ENCODE measurements around the gene ORM1. TPM values are rescaled to one million over a fixed set of nuclear protein-coding genes. Genes with fewer than 3 reads are reported as not detected.

Gene ORM1
- total RNA-seq, 2 experiments from 2014 or later = not detected

DNA sequence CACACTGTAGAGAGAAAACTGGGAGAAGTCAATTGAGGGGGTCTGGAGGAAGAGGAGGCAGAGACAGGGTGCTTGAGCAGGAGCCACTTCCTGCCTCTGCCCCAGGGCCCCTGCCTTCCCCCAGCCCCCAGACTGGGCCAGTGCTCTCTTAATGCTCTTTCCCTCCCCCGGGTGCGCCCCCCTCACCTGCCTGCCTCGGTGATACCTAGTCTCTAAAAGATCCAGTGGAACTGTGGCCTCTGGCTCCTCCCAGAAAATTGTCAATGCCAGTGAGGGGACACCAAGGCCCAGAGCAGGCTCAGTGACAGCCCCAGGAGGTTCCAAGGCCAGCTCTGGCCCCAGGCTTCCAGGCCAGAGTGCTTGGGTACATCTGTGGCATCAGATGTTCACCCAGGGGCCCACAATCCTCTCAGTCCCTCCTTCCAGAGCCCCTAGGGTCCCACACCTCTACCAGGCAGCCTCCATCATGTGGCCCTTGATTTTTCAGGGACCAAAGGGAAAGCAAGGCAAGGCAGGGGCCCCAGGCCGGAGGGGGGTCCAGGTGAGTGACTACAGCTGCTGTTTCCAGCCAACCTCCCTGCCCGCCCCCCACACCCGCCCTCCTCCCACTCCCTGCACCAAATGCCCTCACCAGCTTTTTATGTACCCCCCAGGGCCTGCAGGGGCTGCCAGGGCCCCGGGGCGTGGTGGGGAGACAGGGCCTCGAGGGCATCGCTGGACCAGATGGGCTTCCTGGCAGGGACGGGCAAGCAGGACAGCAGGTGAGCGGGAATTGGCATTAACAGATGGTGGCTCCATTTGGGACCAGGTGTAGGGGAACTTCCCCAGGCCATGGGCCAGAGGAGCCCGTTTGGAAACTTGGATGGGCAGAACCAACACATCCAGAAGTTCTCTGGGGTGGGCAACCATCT lies 33.1 kb upstream of the ORM1 start:
- Mint-ChIP-seq H3K27me3 (ENCODE audit: low read depth) (peaks cover 2% of the 10 kb centered on the region), H3K4me3 (no peak overlapping the region), H3K36me3 (ENCODE audit: low read depth) (no peaks in the 10 kb centered on the region), H3K27ac (no peak overlapping the region), H3K9me3 (ENCODE audit: insufficient read depth) (no peaks in the 10 kb centered on the region), H3K4me1 (ENCODE audit: low read depth) (no peaks in the 10 kb centered on the region)
- POLR2A ChIA-PET = no interaction called here
- ATAC-seq = peak; percentile 15
- CTCF ChIA-PET = interaction anchor here (1.0 to 4.5 kb wide), 16 partner anchors 8 to 218 kb away, joined by 3 to 65 read pairs (median 6); partner anchors contain the start of genes COL27A1 and KIF12
- no peak for DNase-seq

DNA sequence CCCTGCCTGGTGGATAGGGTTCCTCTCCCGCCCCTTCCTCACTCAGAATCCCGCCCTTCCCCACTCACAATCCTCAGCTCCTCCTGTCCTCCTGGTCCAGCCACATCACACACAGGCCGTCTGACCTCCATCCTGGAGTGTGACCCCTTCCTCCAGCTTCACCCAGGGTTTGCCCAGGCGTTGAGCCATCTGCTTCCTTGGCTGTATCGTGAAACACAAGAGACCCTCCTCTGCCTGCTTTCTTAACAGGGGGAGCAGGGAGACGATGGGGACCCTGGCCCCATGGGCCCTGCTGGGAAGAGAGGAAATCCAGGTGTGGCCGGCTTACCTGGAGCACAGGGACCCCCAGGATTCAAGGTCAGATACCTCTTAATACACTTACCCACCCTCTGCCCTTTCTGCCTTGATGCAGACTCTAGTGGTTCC lies 32.3 kb upstream of the ORM1 start:
- ATAC-seq (peak; percentile 20), DNase-seq (no peak)

DNA sequence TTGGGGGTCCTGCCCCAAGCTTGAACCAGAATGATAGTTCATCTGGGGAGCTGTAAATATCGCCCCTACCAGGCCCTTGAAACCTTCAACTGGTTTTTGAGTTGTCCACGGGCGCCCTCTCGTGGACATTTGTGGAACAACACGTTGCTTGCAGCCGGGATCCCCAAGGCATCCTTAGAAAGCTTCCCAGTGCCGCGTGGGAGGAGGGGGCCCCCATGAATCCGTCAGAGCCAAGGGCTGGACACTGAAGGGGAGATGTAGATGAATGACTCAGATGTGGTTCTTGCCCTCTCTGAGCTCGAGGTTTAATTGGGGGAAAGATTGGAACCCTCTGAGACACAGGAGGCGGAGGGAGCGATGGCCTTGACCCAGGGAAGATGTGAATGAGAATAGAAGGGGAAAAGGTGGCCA lies 31.8 kb upstream of the ORM1 start:
- no peak overlapping the region for H3K4me3 Mint-ChIP-seq
- H3K36me3 Mint-ChIP-seq (ENCODE audit: low read depth) = peaks cover 2% of the 10 kb centered on the region
- no peak overlapping the region for H3K27ac Mint-ChIP-seq
- ChIA-PET POLR2A (no interaction called here), CTCF (interaction anchor here (0.6 to 4.5 kb wide), 45 partner anchors 8 to 362 kb away, joined by 3 to 65 read pairs (median 4); partner anchors contain the start of genes AMBP, COL27A1 and KIF12)
- peaks cover 5% of the 10 kb centered on the region for H3K27me3 Mint-ChIP-seq (ENCODE audit: low read depth)
- no peaks in the 10 kb centered on the region for H3K4me1 Mint-ChIP-seq (ENCODE audit: low read depth)
- ATAC-seq (peak; percentile 71), DNase-seq (peak; percentile 78)
- no peaks in the 10 kb centered on the region for H3K9me3 Mint-ChIP-seq (ENCODE audit: insufficient read depth)

More for the DNA sequence above, 32.3 kb upstream of the ORM1 start:
- no peaks in the 10 kb centered on the region for H3K4me1 Mint-ChIP-seq (ENCODE audit: low read depth)
- ChIA-PET CTCF (interaction anchor here (0.6 to 4.5 kb wide), 44 partner anchors 9 to 363 kb away, joined by 3 to 65 read pairs (median 4); partner anchors contain the start of genes AMBP, COL27A1 and KIF12), POLR2A (no interaction called here)
- no peaks in the 10 kb centered on the region for H3K9me3 Mint-ChIP-seq (ENCODE audit: insufficient read depth)
- no peak overlapping the region for H3K27ac Mint-ChIP-seq
- H3K36me3 Mint-ChIP-seq (ENCODE audit: low read depth) = peaks cover 2% of the 10 kb centered on the region
- H3K27me3 Mint-ChIP-seq (ENCODE audit: low read depth) = peaks cover 2% of the 10 kb centered on the region
- H3K4me3 Mint-ChIP-seq = no peak overlapping the region

DNA sequence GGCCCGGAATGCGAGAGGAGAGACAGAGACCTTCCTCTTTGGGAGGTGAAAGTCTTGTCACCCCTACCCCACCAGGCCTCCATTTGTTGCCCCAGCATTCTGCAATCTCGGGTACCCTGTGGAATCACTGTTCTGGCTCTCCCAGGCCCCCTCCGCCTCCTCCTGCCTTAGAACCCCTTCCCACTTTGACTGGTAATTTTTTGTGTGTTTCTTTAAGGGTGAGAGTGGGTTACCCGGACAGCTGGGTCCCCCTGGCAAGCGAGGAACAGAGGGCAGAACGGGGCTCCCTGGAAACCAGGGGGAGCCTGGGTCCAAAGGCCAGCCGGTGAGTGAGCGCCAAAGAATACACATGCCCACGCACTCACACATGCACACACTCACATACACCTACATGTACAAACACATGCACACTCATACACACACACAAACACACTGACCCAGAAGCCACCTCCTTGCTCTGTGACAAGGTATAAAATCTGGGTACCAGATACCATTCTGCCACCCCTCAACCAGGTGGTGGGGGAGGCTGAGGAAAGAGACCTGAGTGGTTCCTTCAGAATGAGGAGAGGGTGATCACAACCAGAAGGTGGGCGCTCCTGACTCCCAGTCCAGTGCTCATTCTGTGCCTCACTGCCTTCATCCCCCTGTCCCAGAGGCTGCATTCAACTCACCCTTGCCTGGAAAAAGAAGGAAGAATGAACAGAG lies 30.9 kb upstream of the ORM1 start:
- no peak overlapping the region for H3K27ac Mint-ChIP-seq
- no peak overlapping the region for H3K4me3 Mint-ChIP-seq

DNA sequence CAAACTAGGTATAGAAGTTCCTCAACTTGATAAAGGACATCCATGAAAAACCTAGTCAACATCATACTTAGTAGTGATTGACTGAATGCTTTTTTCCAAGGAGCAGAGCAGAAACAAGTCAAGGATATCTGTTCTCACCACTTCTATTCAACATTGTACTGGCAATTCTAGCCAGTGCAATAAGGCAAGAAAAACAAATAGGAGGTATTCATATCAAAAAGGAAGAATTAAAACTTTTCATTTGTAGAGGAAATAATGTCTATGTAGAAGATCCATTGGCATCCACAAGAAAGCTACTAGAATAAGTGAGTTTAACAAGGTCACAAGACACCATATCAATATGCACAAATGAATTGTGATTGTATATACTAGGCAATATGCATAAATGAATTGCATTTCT lies 28.2 kb upstream of the ORM1 start:
- Mint-ChIP-seq H3K4me3 (no peak overlapping the region), H3K36me3 (ENCODE audit: low read depth) (peaks cover 2% of the 10 kb centered on the region), H3K27ac (no peak overlapping the region), H3K4me1 (ENCODE audit: low read depth) (no peaks in the 10 kb centered on the region), H3K9me3 (ENCODE audit: insufficient read depth) (no peaks in the 10 kb centered on the region), H3K27me3 (ENCODE audit: low read depth) (peaks cover 9% of the 10 kb centered on the region)
- CTCF ChIA-PET = interaction anchor here (3.0 to 3.8 kb wide), 2 partner anchors 187 to 212 kb away, joined by 15 to 19 read pairs; no protein-coding TSS in a partner anchor
- ATAC-seq (no peak), DNase-seq (no peak)
- POLR2A ChIA-PET = no interaction called here

More for the DNA sequence above, 30.9 kb upstream of the ORM1 start:
- CTCF ChIA-PET = interaction anchor here (0.7 to 4.5 kb wide), 18 partner anchors 12 to 214 kb away, joined by 3 to 65 read pairs (median 6); partner anchors contain the start of genes AMBP and COL27A1
- POLR2A ChIA-PET = no interaction called here
- no peaks in the 10 kb centered on the region for H3K9me3 Mint-ChIP-seq (ENCODE audit: insufficient read depth)
- DNase-seq (no peak), ATAC-seq (no peak)
- H3K27me3 Mint-ChIP-seq (ENCODE audit: low read depth) = peaks cover 7% of the 10 kb centered on the region
- no peaks in the 10 kb centered on the region for H3K4me1 Mint-ChIP-seq (ENCODE audit: low read depth)
- peaks cover 2% of the 10 kb centered on the region for H3K36me3 Mint-ChIP-seq (ENCODE audit: low read depth)

DNA sequence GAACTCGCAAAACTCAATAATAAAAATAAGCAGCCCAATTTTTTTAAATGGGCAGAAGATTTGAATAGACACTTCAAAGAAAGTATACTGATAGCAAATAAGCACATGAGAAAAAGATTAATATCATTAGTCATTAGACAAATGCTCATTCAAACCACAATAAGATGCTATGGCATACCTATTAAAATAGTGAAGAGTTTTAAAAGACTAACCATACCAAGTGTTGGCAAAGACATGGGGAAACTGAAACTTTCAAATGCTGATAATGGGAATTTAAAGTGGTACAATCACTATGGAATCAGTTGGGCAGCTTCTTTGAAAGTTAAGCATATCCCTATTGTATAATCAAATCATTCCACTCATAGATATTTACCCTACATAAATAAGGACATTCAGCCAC lies 26.6 kb upstream of the ORM1 start:
- CTCF ChIA-PET = interaction anchor here (3.0 kb wide), 1 partner anchor 214 kb away, joined by 15 read pairs; no protein-coding TSS in a partner anchor
- POLR2A ChIA-PET = no interaction called here
- Mint-ChIP-seq H3K27ac (no peak overlapping the region), H3K4me3 (no peak overlapping the region), H3K27me3 (ENCODE audit: low read depth) (peaks cover 9% of the 10 kb centered on the region), H3K4me1 (ENCODE audit: low read depth) (no peaks in the 10 kb centered on the region), H3K9me3 (ENCODE audit: insufficient read depth) (no peaks in the 10 kb centered on the region), H3K36me3 (ENCODE audit: low read depth) (peaks cover 2% of the 10 kb centered on the region)
- DNase-seq (no peak), ATAC-seq (no peak)

DNA sequence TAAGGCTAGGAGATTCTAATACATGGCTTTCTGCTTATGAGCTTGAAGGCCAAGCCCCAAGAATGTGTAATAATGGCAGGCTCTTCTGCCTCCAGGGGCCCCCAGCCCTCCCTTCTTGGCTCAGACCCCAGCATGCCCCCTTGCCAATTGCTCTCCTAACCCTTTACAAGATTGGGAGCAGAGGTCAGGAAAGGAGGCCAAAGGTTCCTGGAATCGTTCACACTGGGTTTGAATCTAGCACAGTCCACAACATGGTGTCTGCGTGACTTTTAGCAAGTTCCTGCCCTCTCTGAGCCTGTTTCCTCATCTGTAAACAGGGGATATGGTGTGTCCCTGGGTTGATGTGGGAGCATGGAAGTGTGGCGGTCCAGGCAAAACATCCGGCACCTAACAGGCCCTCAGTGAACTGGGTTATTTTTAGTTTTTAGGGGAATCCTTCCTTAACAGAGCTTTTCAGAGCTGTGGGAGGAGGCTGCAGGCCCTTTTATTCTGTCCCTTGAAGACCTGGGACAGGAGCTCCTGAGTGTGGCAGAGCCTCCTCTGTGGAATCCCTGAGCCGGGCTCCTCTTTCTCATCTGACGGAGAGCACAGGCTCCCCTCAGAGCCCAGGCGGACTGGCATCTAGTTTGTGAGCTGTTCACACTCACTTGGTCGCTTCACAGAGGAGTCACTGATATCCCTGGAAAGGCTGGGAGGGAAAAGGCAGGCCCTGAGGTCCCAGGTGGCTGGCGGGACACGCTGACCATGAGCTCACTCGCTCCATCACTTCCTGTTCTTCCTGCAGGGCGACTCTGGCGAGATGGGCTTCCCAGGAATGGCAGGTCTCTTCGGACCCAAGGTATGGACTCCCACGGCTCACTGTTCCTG lies 23.4 kb upstream of the ORM1 start:
- DNase-seq (no peak), ATAC-seq (no peak)
- Mint-ChIP-seq H3K4me3 (no peak overlapping the region), H3K36me3 (ENCODE audit: low read depth) (peaks cover 2% of the 10 kb centered on the region), H3K27ac (no peak overlapping the region), H3K4me1 (ENCODE audit: low read depth) (no peaks in the 10 kb centered on the region), H3K9me3 (ENCODE audit: insufficient read depth) (no peaks in the 10 kb centered on the region), H3K27me3 (ENCODE audit: low read depth) (peaks cover 7% of the 10 kb centered on the region)
- POLR2A ChIA-PET = no interaction called here
- CTCF ChIA-PET = interaction anchor here (1.0 to 1.5 kb wide), 2 partner anchors 9 to 191 kb away, joined by 3 to 6 read pairs; no protein-coding TSS in a partner anchor

DNA sequence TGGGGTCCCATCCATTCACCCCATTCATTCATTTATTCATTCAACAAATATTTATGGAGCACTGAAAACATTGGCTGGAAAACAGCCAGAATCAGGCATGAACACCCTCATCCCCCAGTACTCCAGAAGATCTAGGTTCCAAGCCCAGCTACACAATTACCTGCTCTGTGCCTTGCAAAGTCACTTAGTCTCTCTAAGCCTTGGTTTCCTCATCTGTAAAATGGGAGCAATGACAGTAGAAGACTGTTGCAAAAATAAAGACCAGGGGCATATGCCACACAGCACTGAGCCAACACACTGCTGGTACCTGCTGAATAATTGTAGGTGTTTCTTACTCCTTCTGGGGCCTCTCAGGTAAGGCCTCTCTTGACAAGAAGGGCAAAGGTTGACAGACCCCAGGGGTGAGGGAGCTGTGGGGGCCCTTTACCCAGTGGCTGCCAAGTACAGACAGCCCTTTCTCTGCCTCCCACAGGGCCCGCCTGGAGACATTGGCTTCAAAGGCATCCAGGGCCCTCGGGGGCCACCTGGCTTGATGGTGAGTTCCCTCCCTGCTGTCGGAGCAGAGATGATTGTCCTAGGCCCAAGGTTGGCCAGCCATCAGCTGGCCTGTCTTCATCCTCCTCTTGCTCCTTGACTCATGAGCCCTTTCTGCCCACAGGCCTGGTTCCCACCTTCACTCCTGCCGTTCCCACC lies 22.6 kb upstream of the ORM1 start:
- ATAC-seq = no peak
- H3K9me3 Mint-ChIP-seq (ENCODE audit: insufficient read depth) = no peaks in the 10 kb centered on the region
- DNase-seq = no peak
- H3K27me3 Mint-ChIP-seq (ENCODE audit: low read depth) = peaks cover 7% of the 10 kb centered on the region
- H3K36me3 Mint-ChIP-seq (ENCODE audit: low read depth) = peaks cover 1% of the 10 kb centered on the region
- ChIA-PET POLR2A (no interaction called here), CTCF (interaction anchor here (0.9 to 1.5 kb wide), 2 partner anchors 9 to 10 kb away, joined by 4 to 6 read pairs; no protein-coding TSS in a partner anchor)
- H3K4me1 Mint-ChIP-seq (ENCODE audit: low read depth) = no peaks in the 10 kb centered on the region
- H3K4me3 Mint-ChIP-seq = no peak overlapping the region
- H3K27ac Mint-ChIP-seq = no peak overlapping the region

DNA sequence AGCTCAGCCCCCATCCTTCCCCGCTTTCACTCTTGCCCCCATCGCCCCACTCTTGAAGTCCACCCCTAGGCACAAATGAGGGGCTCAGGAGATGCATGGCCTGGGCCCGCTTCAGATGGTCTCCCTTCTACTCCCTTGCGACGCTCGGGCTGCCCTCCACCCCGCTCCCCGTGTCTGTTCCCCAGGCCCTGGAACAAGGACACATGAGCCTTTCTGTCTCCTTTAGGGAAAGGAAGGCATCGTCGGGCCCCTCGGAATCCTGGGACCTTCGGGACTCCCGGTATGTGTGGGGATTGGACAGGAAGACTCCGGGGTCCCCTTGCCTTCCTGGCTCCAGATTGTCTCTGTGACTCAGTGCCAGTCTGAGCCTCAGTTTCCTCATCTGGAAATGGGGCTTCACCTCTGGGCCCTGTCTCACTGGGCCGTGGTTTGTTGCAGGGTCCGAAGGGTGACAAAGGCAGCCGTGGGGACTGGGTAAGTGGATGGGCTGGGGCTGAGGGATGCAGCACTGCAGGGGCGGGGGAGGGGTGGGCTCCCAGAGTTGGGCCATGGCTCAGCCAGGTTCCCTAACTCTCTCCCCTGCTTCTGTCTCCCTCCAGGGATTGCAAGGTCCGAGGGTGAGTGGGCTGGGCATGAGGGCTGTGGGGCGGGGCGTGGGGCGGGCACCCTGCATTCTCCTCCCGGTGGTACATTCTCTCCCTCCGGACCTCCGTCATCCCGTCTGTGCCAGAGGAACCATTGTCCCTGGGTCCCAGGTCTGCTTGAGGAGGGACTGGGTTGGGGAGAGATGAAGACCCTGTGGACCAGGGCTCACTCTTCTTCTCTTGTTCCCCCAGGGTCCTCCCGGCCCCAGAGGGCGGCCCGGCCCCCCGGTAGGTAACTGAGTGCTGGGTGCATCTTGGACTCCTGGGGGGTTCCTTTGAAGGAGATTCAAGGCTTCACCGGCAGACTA lies 21.8 kb upstream of the ORM1 start:
- CTCF ChIA-PET = interaction anchor here (0.9 kb wide), 1 partner anchor 11 kb away, joined by 4 read pairs; no protein-coding TSS in a partner anchor
- POLR2A ChIA-PET = no interaction called here
- Mint-ChIP-seq H3K36me3 (ENCODE audit: low read depth) (no peaks in the 10 kb centered on the region), H3K4me3 (no peak overlapping the region), H3K27ac (no peak overlapping the region), H3K9me3 (ENCODE audit: insufficient read depth) (no peaks in the 10 kb centered on the region), H3K4me1 (ENCODE audit: low read depth) (no peaks in the 10 kb centered on the region), H3K27me3 (ENCODE audit: low read depth) (peaks cover 4% of the 10 kb centered on the region)
- DNase-seq (no peak), ATAC-seq (no peak)

Measured in activated CD8-positive, alpha-beta T cell treated with anti-CD3 and anti-CD28 coated beads, Interleukin-2, amount 10 ng/mL, durations not matched to agents 7 days and 5 days (primary cell).